Sigmoid colon (tissue), 7 donors: ENCODE measurements around the gene SCPEP1. TPM values are rescaled to one million over a fixed set of nuclear protein-coding genes. Genes with fewer than 3 reads are reported as not detected.
"Not testable (repeated sequence)": the region's sequence is repeated elsewhere in the genome, so short reads cannot be mapped to it uniquely, and the experiment has no call there.

ENCODE experiments used
- DNase-seq: peaks from one replicate; pipeline ENCODE4 v3.0.0-alpha.2; 2019
- H3K27ac ChIP-seq, 4 donors: fragments of 200-600 bp; sonication (generic); one replicate each; pipeline ENCODE4 v1.5.1; 2016 to 2019; ENCODE audit warnings: mild to moderate bottlenecking in 1 of 4
- H3K27me3 ChIP-seq, 3 donors: fragments of 200-600 bp; sonication (generic); one replicate each; pipeline ENCODE4 v1.5.1; 2019; ENCODE audit warnings: mild to moderate bottlenecking in 1 of 3
- H3K36me3 ChIP-seq, 4 donors: fragments of 200-600 bp; sonication (generic); one replicate each; pipeline ENCODE4 v1.5.1; 2016 to 2019
- H3K4me1 ChIP-seq, 4 donors: fragments of 200-600 bp; sonication (generic); one replicate each; pipeline ENCODE4 v1.5.1; 2017 to 2019
- H3K4me3 ChIP-seq, 4 donors: fragments of 200-600 bp; sonication (generic); one replicate each; pipeline ENCODE4 v1.5.1; 2017 to 2019; ENCODE audit warnings: mild to moderate bottlenecking in 2 of 4, moderate library complexity in 1 of 4
- H3K9me3 ChIP-seq, 4 donors: fragments of 200-600 bp in 3 of 4; sonication (generic) in 3 of 4; one replicate each; pipeline versions ENCODE4 v1.5.1 to v1.6.1; 2013 to 2019
- EP300 ChIP-seq, 4 donors: sonication (generic); formaldehyde crosslinking; IDR thresholded peaks; one replicate each; pipeline ENCODE4 v1.6.1; 2017; ENCODE audit warnings: antibody characterized with exemption in 4 of 4
- POLR2A ChIP-seq, 2 donors: fragments of 450-650 bp; IDR thresholded peaks; one replicate each; pipeline ENCODE4 v1.6.1; 2016; ENCODE audit warnings: antibody characterized with exemption in 2 of 2, mild to moderate bottlenecking in 2 of 2, moderate library complexity in 2 of 2
- POLR2AphosphoS5 ChIP-seq, 4 donors: sonication (generic); formaldehyde crosslinking; IDR thresholded peaks; one replicate each; pipeline ENCODE4 v1.6.1; 2017; ENCODE audit warnings: antibody characterized with exemption in 4 of 4
- WGBS, 2 donors: extraction: QIAGEN DNeasy Blood & Tissue Kit; methylation state at CpG; one replicate each; pipeline ENCODE4 v1.1.7; 2013; 5-methylcytosine and 5-hydroxymethylcytosine counted together
- intact Hi-C: fragments of 100-400 bp; cut with DNase I; formaldehyde crosslinking; loops from one replicate; pipeline ENCODE4 v1.15.1; 2023
- polyA plus RNA-seq, 3 donors: library from polyadenylated mRNA; stranded (reverse); fragments of 200-250 nt; gene quantifications; one replicate each; pipeline ENCODE4 v1.2.3, GENCODE V29; 2013
- total RNA-seq, 4 donors: library from RNA; depleted of rRNA; stranded (reverse); fragments of >200 nt; gene quantifications; one replicate each; pipeline ENCODE4 v1.1.0, GENCODE V29; 2016
- TF ChIP-seq, protein P1 (sequence below), 4 experiments: fragments of 450-650 bp in 3 of 4; fragments of 200-600 bp in 1 of 4; IDR thresholded peaks; one replicate each; pipeline ENCODE4 v1.5.1; 2016 to 2019; ENCODE audit warnings: antibody characterized with exemption in 4 of 4, mild to moderate bottlenecking in 3 of 4, moderate library complexity in 2 of 4
- donor health status: healthy with polysubstance abuse.
- donor health status: Bipolar disorder and iron deficiency.
- donor health status: healthy.

The SCPEP1 gene
- total and polyA plus RNA-seq, 7 donors = 19.8 to 141 (median 77.8) TPM

DNA sequence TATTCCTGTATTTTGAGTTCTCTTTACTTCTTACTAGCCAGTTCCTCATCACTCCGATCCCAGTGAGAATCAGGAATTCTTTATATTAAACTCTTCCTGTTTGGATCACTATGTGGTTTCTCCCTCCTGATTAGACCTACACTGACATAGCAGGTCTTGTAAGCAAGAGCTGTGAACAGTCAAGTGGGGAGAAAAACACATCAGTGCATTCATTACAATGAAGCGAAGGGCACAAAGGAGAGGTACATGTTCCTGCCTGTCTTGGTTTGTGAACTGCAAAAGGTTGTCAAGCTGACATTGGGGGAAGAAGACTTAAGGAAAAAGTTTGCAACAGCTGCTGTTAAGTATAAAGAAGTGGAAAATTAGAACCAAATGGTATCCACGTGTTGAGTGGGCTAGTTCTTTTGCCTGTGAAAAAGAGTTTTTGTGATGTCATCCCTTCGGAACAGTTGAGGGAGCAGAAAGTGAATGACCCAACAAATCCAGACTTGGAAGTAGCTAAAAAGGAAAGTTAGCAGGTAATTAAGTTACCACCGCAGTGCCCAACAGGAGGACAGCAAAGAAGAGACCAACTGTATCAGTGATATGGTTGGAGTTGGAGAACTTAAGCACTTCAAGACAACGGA, 41.1 kb upstream of the SCPEP1 start:
- DNase-seq = no peak
- Histone ChIP-seq H3K27ac (peak overlapping the region in 1 of 4 donors; percentile 1), H3K4me3 (no peak overlapping the region), H3K27me3 (no peaks in the 10 kb centered on the region), H3K4me1 (no peaks in the 10 kb centered on the region), H3K9me3 (no peaks in the 10 kb centered on the region), H3K36me3 (peaks cover 7 to 86% (median 23%) of the 10 kb centered on the region in 4 donors)
- TF ChIP-seq, protein P1, sequence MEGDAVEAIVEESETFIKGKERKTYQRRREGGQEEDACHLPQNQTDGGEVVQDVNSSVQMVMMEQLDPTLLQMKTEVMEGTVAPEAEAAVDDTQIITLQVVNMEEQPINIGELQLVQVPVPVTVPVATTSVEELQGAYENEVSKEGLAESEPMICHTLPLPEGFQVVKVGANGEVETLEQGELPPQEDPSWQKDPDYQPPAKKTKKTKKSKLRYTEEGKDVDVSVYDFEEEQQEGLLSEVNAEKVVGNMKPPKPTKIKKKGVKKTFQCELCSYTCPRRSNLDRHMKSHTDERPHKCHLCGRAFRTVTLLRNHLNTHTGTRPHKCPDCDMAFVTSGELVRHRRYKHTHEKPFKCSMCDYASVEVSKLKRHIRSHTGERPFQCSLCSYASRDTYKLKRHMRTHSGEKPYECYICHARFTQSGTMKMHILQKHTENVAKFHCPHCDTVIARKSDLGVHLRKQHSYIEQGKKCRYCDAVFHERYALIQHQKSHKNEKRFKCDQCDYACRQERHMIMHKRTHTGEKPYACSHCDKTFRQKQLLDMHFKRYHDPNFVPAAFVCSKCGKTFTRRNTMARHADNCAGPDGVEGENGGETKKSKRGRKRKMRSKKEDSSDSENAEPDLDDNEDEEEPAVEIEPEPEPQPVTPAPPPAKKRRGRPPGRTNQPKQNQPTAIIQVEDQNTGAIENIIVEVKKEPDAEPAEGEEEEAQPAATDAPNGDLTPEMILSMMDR (IDR thresholded peaks at IDR 0.05) = no peak
- TF ChIP-seq POLR2A (IDR thresholded peaks at IDR 0.05) = no peak
- no peak for TF ChIP-seq EP300 (IDR thresholded peaks at IDR 0.05)
- no peak for TF ChIP-seq POLR2AphosphoS5 (IDR thresholded peaks at IDR 0.05)
- 84 to 86% methylated on average over 6 of the region's 6 CpGs for WGBS, 2 donors
- intact Hi-C loops = loop anchor here (5.0 kb wide), 1 partner anchor 45 kb away; no protein-coding TSS in a partner anchor

DNA sequence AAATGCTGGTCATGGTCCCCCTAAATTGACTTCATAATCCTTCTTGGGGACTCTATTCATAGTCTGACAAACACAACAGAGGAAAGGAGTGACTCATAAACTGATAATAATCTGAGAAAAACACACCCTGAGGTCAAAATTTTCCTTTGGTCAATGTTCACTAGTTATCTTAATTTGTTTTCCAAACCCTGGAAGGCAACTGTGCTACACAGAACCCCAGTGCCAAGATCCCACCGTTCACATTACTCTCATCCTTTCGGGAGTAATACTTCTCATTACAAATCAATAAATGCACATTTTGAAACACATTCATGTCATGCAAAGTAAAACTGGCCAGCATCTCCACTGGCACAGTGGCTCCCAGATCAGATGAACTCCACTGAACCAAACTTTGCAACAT, 40.2 kb upstream of the SCPEP1 start:
- Histone ChIP-seq H3K4me3 (no peak overlapping the region), H3K36me3 (peaks cover 9 to 95% (median 26%) of the 10 kb centered on the region in 4 donors), H3K27me3 (no peaks in the 10 kb centered on the region), H3K4me1 (no peaks in the 10 kb centered on the region), H3K9me3 (no peaks in the 10 kb centered on the region), H3K27ac (peak overlapping the region in 1 of 4 donors; percentile 3)
- intact Hi-C loops = loop anchor here (5.0 kb wide), 1 partner anchor 45 kb away; no protein-coding TSS in a partner anchor
- 73 to 85% methylated on average over 2 of the region's 2 CpGs for WGBS, 2 donors
- DNase-seq = no peak
- TF ChIP-seq EP300 (IDR thresholded peaks at IDR 0.05) = no peak
- TF ChIP-seq POLR2A (IDR thresholded peaks at IDR 0.05) = no peak
- no peak for TF ChIP-seq POLR2AphosphoS5 (IDR thresholded peaks at IDR 0.05)
- TF ChIP-seq, protein P1 (IDR thresholded peaks at IDR 0.05) = no peak

DNA sequence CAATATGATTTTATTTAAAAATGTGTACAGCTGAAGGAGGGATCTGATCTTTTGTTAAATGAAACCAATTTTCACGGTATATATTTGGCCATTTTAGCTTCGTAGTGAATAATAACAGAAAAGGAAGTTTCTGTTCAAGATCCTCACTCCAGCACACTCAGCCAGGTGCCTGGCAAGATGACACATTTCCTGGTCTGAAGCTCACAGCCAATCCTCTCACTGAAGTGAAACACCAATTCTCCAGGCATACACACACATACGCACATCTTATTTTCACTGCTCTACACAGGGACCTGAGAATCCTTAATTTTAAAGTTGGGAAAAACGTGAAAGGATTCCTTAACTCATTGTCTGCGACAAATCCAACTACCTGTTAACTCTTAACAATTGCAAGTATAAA, 39.7 kb upstream of the SCPEP1 start:
- DNase-seq, H3K27me3 ChIP-seq, H3K4me3 ChIP-seq, H3K9me3 ChIP-seq, H3K4me1 ChIP-seq: not testable (repeated sequence)
- peak overlapping the region in 1 of 4 donors; percentile 3 for H3K27ac ChIP-seq
- intact Hi-C loops = loop anchor here (5.0 kb wide), 1 partner anchor 46 kb away; no protein-coding TSS in a partner anchor
- H3K36me3 ChIP-seq = peaks cover 9 to 99% (median 27%) of the 10 kb centered on the region in 4 donors
- WGBS, 2 donors = 82 to 87% methylated on average over 5 of the region's 5 CpGs

DNA sequence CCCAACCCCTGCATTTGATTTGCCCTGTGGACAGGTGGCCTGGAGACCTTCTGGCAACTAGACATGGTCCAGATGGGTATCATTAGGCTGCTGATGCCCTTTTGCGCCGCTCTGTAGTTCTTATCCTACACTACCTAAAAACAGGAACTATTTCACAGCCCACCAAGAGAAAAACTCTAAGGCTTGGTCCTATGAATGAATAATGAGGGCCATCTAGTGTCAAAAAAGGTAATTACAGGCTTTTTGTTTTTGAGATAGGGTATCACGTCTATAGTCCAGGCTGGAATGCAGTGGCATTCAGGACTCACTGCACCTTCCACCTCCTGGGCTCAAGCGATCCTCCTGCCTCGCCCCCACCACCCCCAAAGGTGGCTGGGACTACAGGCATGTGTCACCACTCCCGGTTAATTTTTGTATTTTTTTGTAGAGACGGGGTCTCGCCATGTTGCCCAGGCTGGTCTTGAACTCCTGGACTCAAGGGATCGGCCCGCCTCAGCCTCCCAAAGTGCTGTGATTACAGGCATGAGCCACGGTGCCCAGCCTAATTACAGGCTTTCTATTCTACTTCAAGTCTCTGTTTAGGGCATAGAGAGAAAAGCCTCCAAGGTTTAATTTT, 38.0 kb upstream of the SCPEP1 start:
- H3K27ac ChIP-seq = no peak overlapping the region
- TF ChIP-seq, protein P1 (IDR thresholded peaks at IDR 0.05) = peak; percentile 34 to 71 (median 58)
- TF ChIP-seq POLR2AphosphoS5 (IDR thresholded peaks at IDR 0.05) (no peak), POLR2A (IDR thresholded peaks at IDR 0.05) (no peak)
- H3K9me3 ChIP-seq = no peaks in the 10 kb centered on the region
- 59% methylated on average over 11 of the region's 11 CpGs for WGBS, 2 donors
- no peaks in the 10 kb centered on the region for H3K27me3 ChIP-seq
- DNase-seq = no peak
- intact Hi-C loops = loop anchor here (1.0 to 5.0 kb wide), 2 partner anchors 48 to 121 kb away; no protein-coding TSS in a partner anchor
- no peaks in the 10 kb centered on the region for H3K4me1 ChIP-seq
- H3K36me3 ChIP-seq = peaks cover 15 to 99% (median 39%) of the 10 kb centered on the region in 4 donors
- H3K4me3 ChIP-seq = no peak overlapping the region

DNA sequence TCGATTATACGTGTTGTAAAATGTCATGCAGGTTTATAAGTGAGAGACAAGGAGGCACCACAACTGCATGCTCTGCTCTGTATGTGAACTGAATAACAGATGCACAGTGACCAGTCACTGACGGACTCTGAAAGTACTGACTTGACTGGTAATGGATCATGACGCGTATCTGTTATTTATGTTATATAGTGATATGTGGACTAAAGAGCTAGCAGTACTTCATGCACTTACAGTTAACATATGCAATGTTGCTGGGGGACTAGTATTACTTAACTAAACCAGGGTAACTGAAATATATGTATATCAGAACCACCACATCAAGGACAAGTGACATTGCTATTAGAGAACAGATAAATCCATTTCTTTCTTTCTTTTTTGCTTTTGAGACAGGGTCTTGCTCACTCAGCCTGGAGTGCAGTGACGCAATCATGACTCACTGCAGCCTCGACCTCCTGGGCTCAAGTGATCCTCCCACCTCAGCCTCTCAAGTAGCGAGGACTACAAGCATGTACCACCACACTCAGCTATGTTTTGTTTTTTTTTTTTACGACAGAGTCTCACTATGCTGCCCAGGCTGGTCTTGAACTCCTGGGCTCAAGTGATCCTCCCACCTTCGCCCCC, 34.3 kb upstream of the SCPEP1 start:
- TF ChIP-seq, protein P1 (IDR thresholded peaks at IDR 0.05) = no peak
- TF ChIP-seq EP300 (IDR thresholded peaks at IDR 0.05) = no peak
- no peak for TF ChIP-seq POLR2AphosphoS5 (IDR thresholded peaks at IDR 0.05)
- TF ChIP-seq POLR2A (IDR thresholded peaks at IDR 0.05) = no peak
- no peak for DNase-seq
- intact Hi-C loops = no loop called here

More for the DNA sequence above, 34.3 kb upstream of the SCPEP1 start:
- H3K27ac ChIP-seq = no peak overlapping the region
- H3K4me1 ChIP-seq = no peaks in the 10 kb centered on the region
- no peaks in the 10 kb centered on the region for H3K9me3 ChIP-seq
- no peaks in the 10 kb centered on the region for H3K27me3 ChIP-seq
- peaks cover 20 to 100% (median 30%) of the 10 kb centered on the region in 4 donors for H3K36me3 ChIP-seq
- 81 to 84% methylated on average over 10 of the region's 10 CpGs for WGBS, 2 donors
- no peak overlapping the region for H3K4me3 ChIP-seq
